ENCODE results near the gene MYO1B.

MYO1B gene

DNA sequence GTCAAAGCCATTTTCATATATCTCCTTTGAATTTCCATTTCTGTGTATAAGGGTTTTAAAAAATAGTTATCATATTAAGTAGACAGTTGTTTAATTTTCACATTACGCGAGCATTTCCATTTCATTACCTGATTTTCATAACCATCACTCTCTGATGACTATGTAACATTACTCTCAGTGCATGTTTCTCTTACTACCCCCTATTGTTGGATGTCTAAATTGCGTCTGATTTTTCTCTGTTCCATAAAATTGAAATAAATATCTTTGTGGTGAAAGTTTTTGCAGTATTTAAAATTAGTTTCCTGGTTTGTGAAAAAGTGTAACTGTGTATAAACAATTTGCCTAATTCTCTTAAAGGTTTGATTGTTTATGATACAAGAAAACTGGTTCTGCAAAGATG lies 123.8 kb downstream of the MYO1B start:
- DNase-seq: no peak

- DNase-seq: no peak
Observed at GRCh38 chr2:191374366-191374765, 129.2 kb downstream of the MYO1B start.

- DNase-seq: no peak
Observed at GRCh38 chr2:191374939-191375338, 129.7 kb downstream of the MYO1B start.

DNA sequence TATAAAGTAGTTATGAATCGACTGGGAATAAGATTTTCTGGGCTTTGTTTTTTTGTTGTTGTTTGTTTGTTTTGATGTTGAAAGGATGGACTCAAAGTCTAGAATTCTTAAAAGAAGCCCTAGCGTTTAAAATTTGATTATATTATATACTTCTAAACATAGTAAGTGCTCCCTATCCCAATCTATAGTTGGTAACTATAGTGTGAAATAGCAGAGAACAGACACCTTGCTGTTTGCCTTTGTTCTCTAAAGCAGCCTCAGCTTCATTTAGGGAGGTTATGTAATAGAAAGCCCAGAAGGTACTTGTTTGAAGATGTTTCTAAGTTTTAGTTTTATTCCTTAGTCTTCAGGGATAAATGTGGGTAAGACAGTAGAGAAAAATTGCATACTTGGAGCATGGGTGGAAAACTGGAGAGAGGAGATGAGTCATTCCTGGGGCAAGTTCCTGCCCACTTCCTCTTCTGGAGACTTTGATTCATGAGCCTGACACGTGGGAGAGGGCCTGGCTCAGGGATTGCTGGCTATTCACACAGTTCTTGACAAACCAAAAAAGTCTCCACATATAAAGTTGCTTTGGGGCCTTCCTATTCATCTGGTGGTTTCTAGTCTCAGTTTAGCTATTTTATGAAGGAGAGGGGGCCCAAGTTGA lies 131.9 kb downstream of the MYO1B start:
- DNase-seq: no peak

- no peak for DNase-seq
Observed at GRCh38 chr2:191379375-191379774, 134.2 kb downstream of the MYO1B start.

- DNase-seq: no peak
Observed at GRCh38 chr2:191382801-191383200, 137.6 kb downstream of the MYO1B start.

- no peak for DNase-seq
Observed at GRCh38 chr2:191383486-191383885, 138.3 kb downstream of the MYO1B start.

GRCh38 chr2:191384829-191385228 lies 139.6 kb downstream of the MYO1B start:
- no peak for DNase-seq

DNA sequence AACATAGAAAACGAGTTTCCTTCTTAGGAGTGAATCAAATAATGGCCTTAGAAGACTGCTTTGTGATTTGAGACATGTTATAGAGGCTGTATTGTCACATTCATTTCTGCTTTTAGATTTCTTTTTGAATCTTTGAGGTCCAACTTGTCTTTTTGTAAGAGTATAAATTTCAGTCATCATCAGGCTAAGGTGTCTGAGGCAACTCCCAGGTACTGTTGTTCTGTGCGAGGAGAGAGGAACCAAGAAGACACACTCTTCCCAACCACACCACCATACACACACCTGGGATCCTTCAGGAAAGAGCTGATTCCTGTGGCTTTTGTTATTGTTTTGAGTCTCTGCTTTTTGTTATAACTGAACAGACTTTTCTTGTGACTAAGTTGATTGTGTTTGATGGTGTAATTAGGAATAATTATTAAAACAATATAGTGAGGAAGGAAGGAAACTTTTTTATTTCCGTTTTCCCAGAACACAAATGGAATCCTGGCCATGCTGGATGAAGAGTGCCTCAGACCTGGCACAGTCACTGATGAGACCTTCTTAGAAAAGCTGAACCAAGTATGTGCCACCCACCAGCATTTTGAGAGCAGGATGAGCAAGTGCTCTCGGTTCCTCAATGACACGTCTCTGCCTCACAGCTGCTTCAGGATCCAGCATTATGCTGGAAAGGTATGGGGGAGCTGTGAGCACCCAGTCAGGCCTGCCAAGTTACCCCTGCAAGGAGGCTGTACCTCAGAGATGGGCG lies 140.4 kb downstream of the MYO1B start:
- no peak for DNase-seq

DNA sequence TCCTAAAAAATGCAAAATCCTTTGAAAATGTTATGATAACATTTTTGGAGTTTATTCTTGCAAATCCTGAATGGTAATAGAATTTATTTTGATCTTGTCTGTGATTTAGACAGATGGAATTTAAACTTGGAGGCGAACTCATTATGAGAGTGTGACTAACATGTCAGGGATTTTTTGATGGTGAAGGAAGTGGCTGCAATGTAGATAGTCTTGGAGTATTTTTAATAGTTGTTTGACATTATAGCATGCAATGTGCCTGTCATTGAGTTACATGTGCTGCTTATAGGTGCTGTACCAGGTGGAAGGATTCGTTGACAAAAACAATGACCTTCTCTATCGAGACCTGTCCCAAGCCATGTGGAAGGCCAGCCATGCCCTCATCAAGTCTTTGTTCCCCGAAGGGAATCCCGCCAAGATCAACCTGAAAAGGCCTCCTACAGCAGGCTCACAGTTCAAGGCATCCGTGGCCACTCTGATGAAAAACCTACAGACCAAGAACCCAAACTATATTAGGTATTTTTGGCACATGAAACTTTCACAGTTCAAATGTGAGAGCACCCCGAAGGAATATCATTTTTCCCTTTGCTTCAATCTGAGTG lies 141.8 kb downstream of the MYO1B start:
- DNase-seq: no peak

DNA sequence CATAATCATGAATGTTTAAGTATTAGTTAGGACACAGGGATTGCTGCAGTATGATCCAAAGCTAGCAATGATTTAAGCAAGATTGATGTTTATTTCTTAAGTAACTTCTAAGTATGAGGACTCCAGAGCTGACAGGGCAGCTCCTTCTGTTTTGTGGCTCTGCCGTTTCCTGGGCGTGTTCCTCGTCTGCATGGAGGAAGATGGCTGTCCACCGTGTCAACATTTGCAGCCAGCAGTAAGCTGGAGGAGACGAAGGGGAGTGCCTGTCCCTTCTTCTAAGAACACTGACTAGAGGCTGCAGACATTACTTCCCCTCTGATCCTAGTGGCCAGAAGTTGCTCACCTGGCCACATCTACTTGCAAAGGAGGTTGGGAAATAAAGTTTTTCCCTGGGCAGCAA lies 144.1 kb downstream of the MYO1B start:
- no peak for DNase-seq

DNA sequence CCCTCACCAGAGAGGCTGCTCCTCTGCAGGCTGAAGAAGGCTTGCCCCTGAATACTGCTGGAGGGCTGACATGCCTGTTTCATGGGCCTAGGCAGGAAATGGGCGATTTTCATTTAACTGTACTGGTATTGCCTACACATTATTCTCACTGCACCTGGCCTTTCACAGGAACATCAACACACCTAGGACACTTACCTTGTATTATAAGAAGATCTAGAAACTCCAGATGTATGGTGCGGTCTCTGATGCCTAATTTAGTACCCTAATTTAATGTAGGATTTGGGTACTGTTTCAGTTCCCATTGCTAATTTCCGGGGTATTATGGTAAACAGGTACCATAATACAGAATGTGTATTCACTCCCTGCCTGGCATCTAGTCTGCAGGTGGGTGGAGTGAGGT lies 146.0 kb downstream of the MYO1B start:
- DNase-seq: no peak

DNA sequence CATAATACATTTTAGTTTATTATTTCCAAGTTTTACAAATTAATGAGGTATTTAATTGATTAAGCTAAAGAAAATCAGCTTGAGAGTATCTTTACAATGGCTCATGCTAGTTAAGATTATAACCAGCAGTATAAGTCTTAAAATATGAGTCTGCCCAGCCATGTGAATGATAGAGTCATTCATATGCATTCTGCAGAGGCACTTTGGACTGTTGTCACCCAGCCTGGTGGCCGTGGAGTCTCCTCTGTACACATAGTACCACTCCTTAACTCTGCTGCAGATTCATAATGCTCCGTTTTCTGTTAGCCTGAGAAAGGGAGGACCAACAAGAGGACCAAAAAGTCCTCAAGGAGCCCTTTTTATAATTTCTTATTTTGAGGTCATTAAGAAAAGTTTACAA lies 148.8 kb downstream of the MYO1B start:
- no peak for DNase-seq

GRCh38 chr2:191396794-191397193 lies 151.6 kb downstream of the MYO1B start:
- DNase-seq: no peak

DNA sequence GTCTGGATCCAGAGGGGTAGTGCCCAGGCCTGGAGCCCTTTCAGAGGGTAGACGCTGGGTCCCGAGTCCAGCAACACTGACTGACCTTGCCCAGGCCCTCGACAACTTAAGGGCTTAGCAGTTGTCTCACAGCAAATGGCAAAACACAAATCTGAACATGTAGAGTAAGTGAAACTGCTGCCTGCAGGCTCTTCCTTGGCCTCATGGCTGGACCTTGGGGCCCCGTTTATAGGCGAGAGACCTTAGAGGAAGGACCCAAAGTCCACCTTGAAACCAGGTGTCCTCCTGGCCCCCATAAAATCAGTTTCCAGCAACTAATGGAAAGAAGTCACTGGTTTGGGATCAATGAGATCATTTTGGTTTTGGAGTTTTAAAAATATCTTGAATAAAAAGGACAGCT lies 154.4 kb downstream of the MYO1B start:
- no peak for DNase-seq

- no peak for DNase-seq
Observed at GRCh38 chr2:191401287-191401686, 156.1 kb downstream of the MYO1B start.

DNA sequence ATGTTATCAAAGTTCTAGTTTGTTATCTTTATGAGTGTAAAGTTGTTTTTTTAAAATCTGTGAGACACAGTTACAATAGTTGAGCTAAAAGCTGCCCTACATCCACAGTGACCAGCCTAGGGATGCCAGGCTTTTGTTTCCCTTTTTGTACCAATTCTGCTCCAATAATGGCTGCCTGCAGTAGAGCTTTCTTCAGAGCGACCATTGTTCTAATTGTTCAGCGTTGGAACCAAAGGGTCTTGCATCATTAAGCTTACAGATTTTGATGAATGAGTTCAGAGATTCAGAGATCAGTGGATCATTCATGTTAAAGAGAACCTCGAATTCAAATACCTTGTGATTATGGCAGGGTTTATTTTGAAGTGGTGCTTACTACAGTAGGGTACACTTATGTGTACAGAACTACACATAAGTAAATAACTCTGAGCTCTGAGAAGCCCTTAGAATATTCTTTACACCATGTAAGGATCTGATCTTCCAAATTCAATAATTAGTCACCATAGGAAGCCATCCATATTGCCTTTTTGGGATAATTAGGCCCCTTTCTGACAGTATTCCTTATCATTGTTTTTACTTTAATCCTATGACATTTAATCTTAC lies 157.9 kb downstream of the MYO1B start:
- no peak for DNase-seq

DNA sequence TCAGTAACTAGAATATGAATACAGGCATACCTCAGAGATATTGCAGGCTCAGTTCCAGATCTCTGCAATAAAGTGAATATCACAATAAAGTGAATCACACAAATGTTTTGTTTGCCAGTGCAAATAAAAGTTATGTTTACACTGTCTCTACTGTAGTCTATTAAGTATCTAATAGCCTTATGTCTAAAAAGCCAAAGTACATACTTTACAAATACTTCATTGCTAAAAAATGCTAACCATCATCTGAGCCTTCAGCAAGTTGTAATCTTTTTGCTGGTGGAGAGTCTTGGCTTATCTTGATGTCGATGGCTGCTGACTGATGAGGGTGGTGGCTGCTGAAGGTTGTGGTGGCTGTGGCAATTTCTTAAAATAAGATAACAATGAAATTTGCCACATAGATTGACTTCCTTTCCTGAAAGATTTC lies 159.4 kb downstream of the MYO1B start:
- no peak for DNase-seq

DNA sequence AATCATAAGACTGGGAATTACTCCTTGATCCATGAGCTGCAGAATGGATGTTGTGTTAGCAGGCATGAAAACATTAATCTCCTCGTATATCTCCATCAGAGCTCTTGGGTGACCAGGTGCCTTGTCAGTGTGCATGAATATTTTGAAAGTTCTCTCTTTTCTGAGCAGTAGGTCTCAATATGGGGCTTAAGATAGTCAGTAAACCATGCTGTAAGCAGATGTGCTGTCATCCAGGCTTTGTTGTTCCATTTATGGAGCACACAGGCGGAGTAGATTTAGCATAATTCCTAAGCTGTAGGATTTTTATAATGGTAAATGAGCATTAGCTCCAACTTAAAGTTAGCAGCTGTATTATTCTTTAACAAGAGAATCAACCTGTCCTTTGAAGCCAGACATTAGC lies 160.3 kb downstream of the MYO1B start:
- no peak for DNase-seq

GRCh38 chr2:191410646-191411436 lies 165.6 kb downstream of the MYO1B start:
- DNase-seq: no peak

GRCh38 chr2:191411472-191411871 lies 166.3 kb downstream of the MYO1B start:
- no peak for DNase-seq

- no peak for DNase-seq
Observed at GRCh38 chr2:191412353-191412752, 167.1 kb downstream of the MYO1B start.

DNA sequence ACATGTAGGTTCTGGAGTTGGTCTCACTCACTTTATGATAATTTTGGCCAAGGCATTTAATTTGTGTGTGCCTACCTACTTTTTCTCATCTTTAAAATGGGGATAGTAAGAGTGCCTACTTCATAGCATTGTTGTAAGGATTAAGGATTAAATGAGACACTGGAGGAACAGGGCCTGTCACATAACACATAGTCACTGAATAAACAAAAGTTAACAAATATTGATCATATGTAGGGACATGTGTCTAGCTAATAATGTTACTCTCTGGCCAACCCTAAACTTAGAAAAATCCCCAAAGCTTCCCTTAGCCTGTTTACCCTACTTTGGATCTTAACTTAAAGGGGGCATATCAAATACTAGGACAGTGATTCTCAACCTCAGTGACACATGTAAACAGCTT lies 169.9 kb downstream of the MYO1B start:
- no peak for DNase-seq
